HEK293 (cell line): ENCODE measurements around the gene MADD.
A peak's percentile ranks its signal among the peaks of the same experiment; 100 is the strongest.

Source experiments
- CTCF ChIA-PET: fragments of 350-600 bp; formaldehyde crosslinking; extraction: SDS; loops from one replicate; lab custom pipeline; 2021; ENCODE audit warnings: antibody characterized with exemption; lab: Yijun Ruan, JAX
- POLR2A ChIA-PET: fragments of 300-600 bp; formaldehyde crosslinking; extraction: SDS; loops from one replicate; lab custom pipeline; 2020; ENCODE audit warnings: antibody characterized with exemption, inconsistent platforms; lab: Yijun Ruan, JAX
- H3K27ac ChIP-seq: fragments of 200-500 bp; sonication (Bioruptor generic); 2 replicates; pipeline ENCODE4 v1.5.1; 2014; ENCODE audit warnings: low read depth, low read length, control low read depth, inconsistent platforms; ENCODE audit errors: extremely low read depth
- H3K36me3 ChIP-seq, 2 experiments: fragments of 200-500 bp in 1 of 2; sonication (Bioruptor generic) in 1 of 2; 1 replicate in 1 of 2; 2 replicates in 1 of 2; pipeline ENCODE4 v1.5.1; 2014 to 2017; ENCODE audit warnings: inconsistent platforms in 2 of 2, low read length in 2 of 2; ENCODE audit not compliant: control insufficient read depth in 2 of 2, insufficient read depth in 1 of 2
- H3K4me1 ChIP-seq: fragments of 200-500 bp; sonication (Bioruptor generic); 2 replicates; pipeline ENCODE4 v1.5.1; 2014; ENCODE audit warnings: mild to moderate bottlenecking, low read length, inconsistent platforms; ENCODE audit not compliant: control insufficient read depth, insufficient read depth
- H3K4me3 ChIP-seq: 2 replicates; pipeline ENCODE4 v1.5.1; 2011; ENCODE audit warnings: low read depth, mild to moderate bottlenecking, control low read depth, low read length, moderate library complexity
- H3K9me3 ChIP-seq: fragments of 200-500 bp; sonication (Bioruptor generic); 2 replicates; pipeline ENCODE4 v1.5.1; 2014; ENCODE audit warnings: low read depth, low read length, inconsistent platforms; ENCODE audit not compliant: control insufficient read depth, insufficient read depth
- EGR2 ChIP-seq: fragments of 450-650 bp; formaldehyde crosslinking; IDR thresholded peaks from 2 replicates; pipeline ENCODE4 v1.5.1; 2016; ENCODE audit warnings: low read depth, missing biosample characterization, missing genetic modification characterization
- KLF9 ChIP-seq: fragments of 450-650 bp; formaldehyde crosslinking; IDR thresholded peaks from 2 replicates; pipeline ENCODE4 v1.5.1; 2016; ENCODE audit warnings: missing biosample characterization, missing genetic modification characterization, low read depth
- MEIS1 ChIP-seq: sonication (generic); formaldehyde crosslinking; IDR thresholded peaks from 2 replicates; pipeline ENCODE4 v1.8.1; 2022; ENCODE audit warnings: missing genetic modification reagents, mild to moderate bottlenecking, borderline replicate concordance
- PRDM2 ChIP-seq: fragments of 450-650 bp; formaldehyde crosslinking; IDR thresholded peaks from 2 replicates; pipeline ENCODE4 v1.5.1; 2016; ENCODE audit warnings: missing biosample characterization, missing genetic modification characterization, borderline replicate concordance
- SALL2 ChIP-seq: fragments of 450-650 bp; formaldehyde crosslinking; IDR thresholded peaks from 2 replicates; pipeline ENCODE4 v1.5.0; 2017; ENCODE audit warnings: missing biosample characterization, mild to moderate bottlenecking, missing genetic modification characterization, borderline replicate concordance
- ZBTB48 ChIP-seq: fragments of 450-650 bp; formaldehyde crosslinking; IDR thresholded peaks from 2 replicates; pipeline ENCODE4 v1.5.1; 2016; ENCODE audit warnings: missing biosample characterization, missing genetic modification characterization
- ZFHX2 ChIP-seq: fragments of 450-650 bp; formaldehyde crosslinking; conservative IDR thresholded peaks from 2 replicates; pipeline ENCODE4 v1.5.1; 2016; ENCODE audit warnings: missing biosample characterization, missing genetic modification characterization
- ZFP37 ChIP-seq: fragments of 450-650 bp; formaldehyde crosslinking; IDR thresholded peaks from 2 replicates; pipeline ENCODE4 v1.5.1; 2016; ENCODE audit warnings: missing biosample characterization, missing genetic modification characterization
- ZNF112 ChIP-seq: fragments of 450-650 bp; formaldehyde crosslinking; IDR thresholded peaks from 2 replicates; pipeline ENCODE4 v1.5.0; 2017; ENCODE audit warnings: missing biosample characterization, missing genetic modification characterization
- ZNF16 ChIP-seq: fragments of 450-650 bp; formaldehyde crosslinking; IDR thresholded peaks from 2 replicates; pipeline ENCODE4 v1.5.1; 2016; ENCODE audit warnings: low read depth, missing biosample characterization, missing genetic modification characterization
- ZNF18 ChIP-seq: fragments of 450-650 bp; formaldehyde crosslinking; IDR thresholded peaks from 2 replicates; pipeline ENCODE4 v1.5.1; 2016; ENCODE audit warnings: missing biosample characterization, missing genetic modification characterization
- ZNF184 ChIP-seq: fragments of 450-650 bp; IDR thresholded peaks from 2 replicates; pipeline ENCODE4 v1.5.1; 2018; ENCODE audit warnings: missing biosample characterization, mild to moderate bottlenecking, missing genetic modification characterization
- ZNF26 ChIP-seq: fragments of 450-650 bp; formaldehyde crosslinking; IDR thresholded peaks from 2 replicates; pipeline ENCODE4 v1.5.1; 2016; ENCODE audit warnings: missing biosample characterization, missing genetic modification characterization
- ZNF501 ChIP-seq: fragments of 450-650 bp; formaldehyde crosslinking; IDR thresholded peaks from 2 replicates; pipeline ENCODE4 v1.5.1; 2016; ENCODE audit warnings: missing biosample characterization, missing genetic modification characterization
- ZNF513 ChIP-seq: fragments of 450-650 bp; IDR thresholded peaks from 2 replicates; pipeline ENCODE4 v1.5.1; 2018; ENCODE audit warnings: missing biosample characterization, missing genetic modification characterization
- ZNF521 ChIP-seq: fragments of 450-650 bp; formaldehyde crosslinking; IDR thresholded peaks from 2 replicates; pipeline ENCODE4 v1.5.1; 2017; ENCODE audit warnings: missing biosample characterization, mild to moderate bottlenecking, missing genetic modification characterization
- ZNF610 ChIP-seq: fragments of 450-650 bp; formaldehyde crosslinking; IDR thresholded peaks from 2 replicates; pipeline ENCODE4 v1.5.1; 2016; ENCODE audit warnings: missing biosample characterization, missing genetic modification characterization, borderline replicate concordance
- ZNF670 ChIP-seq: fragments of 450-650 bp; formaldehyde crosslinking; IDR thresholded peaks from 2 replicates; pipeline ENCODE4 v1.5.1; 2016; ENCODE audit warnings: missing biosample characterization, missing genetic modification characterization, low read depth

The MADD gene

GRCh38 chr11:47356998-47357329 lies 87.0 kb downstream of the MADD start (continued):
- TF ChIP-seq ZNF513: no peak
- no peak for TF ChIP-seq SALL2 (tag by site-specific recombination)
- no peak for TF ChIP-seq ZBTB48 (tag by site-specific recombination)
- TF ChIP-seq ZNF16 (tag by site-specific recombination): no peak
- no peak for TF ChIP-seq ZNF112 (tag by site-specific recombination)
- peak; percentile 8; the same call in 1 of the 2 replicates for TF ChIP-seq ZFHX2 (tag by site-specific recombination)

- Histone ChIP-seq H3K27ac (no peak overlapping the region), H3K36me3 (no peaks in the 10 kb centered on the region), H3K4me3 (no peak overlapping the region), H3K4me1 (no peaks in the 10 kb centered on the region), H3K9me3 (no peaks in the 10 kb centered on the region)
- TF ChIP-seq ZNF18 (peak; percentile 93), KLF9 (tag by site-specific recombination) (peak; percentile 64), EGR2 (0 out of 2 replicates have a peak, but pooled peaks have one; percentile 42), ZNF501 (no peak), ZFHX2 (tag by site-specific recombination) (peak; percentile 70), PRDM2 (tag by site-specific recombination) (no peak)
- CTCF ChIA-PET: interaction anchor here (1.4 kb wide), 1 partner anchor 180 kb away, joined by 5 read pairs; no protein-coding TSS in a partner anchor
- POLR2A ChIA-PET: no interaction called here
Observed at GRCh38 chr11:47357985-47358730, 88.2 kb downstream of the MADD start.

- Histone ChIP-seq H3K9me3 (no peaks in the 10 kb centered on the region), H3K36me3 (no peaks in the 10 kb centered on the region), H3K4me3 (no peak overlapping the region), H3K4me1 (no peaks in the 10 kb centered on the region), H3K27ac (no peak overlapping the region)
- ChIA-PET CTCF (no interaction called here), POLR2A (no interaction called here)
- no peak for TF ChIP-seq ZNF184 (tag by site-specific recombination)
- TF ChIP-seq MEIS1 (CRISPR knock-in tag): no peak
- TF ChIP-seq ZNF521: no peak
- no peak for TF ChIP-seq ZNF670 (tag by site-specific recombination)
- TF ChIP-seq ZNF610 (tag by site-specific recombination): no peak
- no peak for TF ChIP-seq ZFP37 (tag by site-specific recombination)
- TF ChIP-seq ZNF26 (tag by site-specific recombination): no peak
Observed at GRCh38 chr11:47358731-47359051, 88.8 kb downstream of the MADD start.
